Ascending aorta (tissue), 2 donors: ENCODE measurements around the gene MYMX. TPM values are rescaled to one million over a fixed set of nuclear protein-coding genes. Genes with fewer than 3 reads are reported as not detected.
"Not testable (repeated sequence)": the region's sequence is repeated elsewhere in the genome, so short reads cannot be mapped to it uniquely, and the experiment has no call there.

Source experiments
- DNase-seq, 2 donors: peaks; one replicate each; pipeline ENCODE4 v3.0.0-alpha.2; 2019; ENCODE audit warnings: low spot score in 2 of 2
- H3K27ac ChIP-seq, 2 donors: fragments of 200-600 bp; sonication (generic); one replicate each; pipeline ENCODE4 v1.5.1; 2016 to 2017; ENCODE audit warnings: mild to moderate bottlenecking in 1 of 2
- H3K27me3 ChIP-seq: fragments of 200-600 bp; sonication (generic); one replicate; pipeline ENCODE4 v1.5.1; 2017
- H3K36me3 ChIP-seq, 2 donors: fragments of 200-600 bp; sonication (generic); one replicate each; pipeline ENCODE4 v1.5.1; 2016
- H3K4me1 ChIP-seq, 2 donors: fragments of 200-600 bp; sonication (generic); one replicate each; pipeline ENCODE4 v1.5.1; 2016 to 2017; ENCODE audit warnings: mild to moderate bottlenecking in 1 of 2
- H3K4me3 ChIP-seq, 2 donors: fragments of 200-600 bp; sonication (generic); one replicate each; pipeline ENCODE4 v1.5.1; 2016 to 2017; ENCODE audit warnings: mild to moderate bottlenecking in 1 of 2
- H3K9me3 ChIP-seq, 2 donors: fragments of 200-600 bp; sonication (generic); one replicate each; pipeline ENCODE4 v1.5.1; 2016
- CTCF ChIP-seq, 3 experiments: fragments of 200-600 bp in 2 of 3; fragments of 450-650 bp in 1 of 3; sonication (generic) in 2 of 3; IDR thresholded peaks; one replicate each; pipeline ENCODE4 v1.5.1; 2016 to 2019; ENCODE audit warnings: antibody characterized with exemption in 3 of 3, mild to moderate bottlenecking in 1 of 3, moderate library complexity in 1 of 3
- intact Hi-C: fragments of 100-400 bp; cut with DNase I; formaldehyde crosslinking; loops from one replicate; pipeline ENCODE4 v1.15.1; 2023
- total RNA-seq: library from RNA; depleted of rRNA; stranded (reverse); fragments of >200 nt; gene quantifications from one replicate; pipeline ENCODE4 v1.1.0, GENCODE V29; 2016

The MYMX gene
- total RNA-seq, 1 donor from 2014 or later, result 13.9 TPM

DNA sequence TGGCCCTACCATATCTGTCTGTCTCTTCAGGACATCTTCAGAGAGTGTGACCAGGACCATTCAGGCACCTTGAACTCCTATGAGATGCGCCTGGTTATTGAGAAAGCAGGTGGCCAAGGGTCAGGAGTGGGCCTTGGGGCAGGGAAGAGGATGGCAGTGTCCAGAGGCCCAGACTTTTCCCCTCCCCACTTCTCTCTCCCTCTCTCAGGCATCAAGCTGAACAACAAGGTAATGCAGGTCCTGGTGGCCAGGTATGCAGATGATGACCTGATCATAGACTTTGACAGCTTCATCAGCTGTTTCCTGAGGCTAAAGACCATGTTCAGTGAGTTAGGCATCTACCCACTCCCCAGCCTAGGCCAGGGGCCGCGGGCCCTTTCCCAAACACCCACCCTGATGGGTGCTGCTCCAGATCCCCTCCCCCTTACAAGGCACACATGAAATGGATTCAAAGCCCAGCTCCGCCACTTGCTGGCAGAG lies 33.8 kb upstream of the MYMX start:
- no peak for DNase-seq
- TF ChIP-seq CTCF (IDR thresholded peaks at IDR 0.05), result no peak

DNA sequence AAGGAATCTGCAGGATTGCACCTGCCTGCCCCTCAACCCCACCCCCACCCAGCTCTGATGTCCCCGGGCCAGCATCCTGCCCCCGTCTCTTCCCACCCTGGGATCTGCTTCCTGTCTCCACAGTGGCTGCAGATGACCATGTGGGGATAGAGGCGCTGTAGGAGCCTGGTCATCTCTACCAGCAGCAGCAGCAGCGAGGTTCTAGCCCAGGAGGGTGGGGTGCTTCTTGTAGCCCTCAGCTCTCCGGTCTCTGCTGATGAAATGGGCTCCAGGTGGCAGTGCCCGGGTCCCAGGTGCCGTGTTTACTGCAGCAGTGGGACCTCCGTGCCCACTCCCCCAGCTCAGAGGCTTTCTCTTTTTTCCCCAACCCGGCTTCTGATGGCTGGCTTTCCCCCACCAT lies 32.9 kb upstream of the MYMX start:
- H3K27me3 ChIP-seq, result no peaks in the 10 kb centered on the region
- H3K4me3 ChIP-seq, result no peak overlapping the region
- H3K36me3 ChIP-seq, result no peaks in the 10 kb centered on the region
- DNase-seq, result no peak
- H3K27ac ChIP-seq, result no peak overlapping the region
- no peaks in the 10 kb centered on the region for H3K4me1 ChIP-seq
- intact Hi-C loops, result no loop called here
- no peaks in the 10 kb centered on the region for H3K9me3 ChIP-seq
- TF ChIP-seq CTCF (IDR thresholded peaks at IDR 0.05), result no peak

More for the DNA sequence above, 33.8 kb upstream of the MYMX start:
- Histone ChIP-seq H3K9me3 (no peaks in the 10 kb centered on the region), H3K27me3 (no peaks in the 10 kb centered on the region), H3K4me3 (no peak overlapping the region), H3K36me3 (no peaks in the 10 kb centered on the region), H3K4me1 (peaks cover 3 to 7% of the 10 kb centered on the region in 2 donors), H3K27ac (no peak overlapping the region)
- intact Hi-C loops, result no loop called here

- H3K36me3 ChIP-seq, H3K9me3 ChIP-seq, intact Hi-C loops, DNase-seq, H3K27me3 ChIP-seq, H3K4me1 ChIP-seq, H3K4me3 ChIP-seq, H3K27ac ChIP-seq: not testable (repeated sequence)
These were observed 31.4 kb upstream of the MYMX start for GRCh38 chr6:44185356-44185755.

DNA sequence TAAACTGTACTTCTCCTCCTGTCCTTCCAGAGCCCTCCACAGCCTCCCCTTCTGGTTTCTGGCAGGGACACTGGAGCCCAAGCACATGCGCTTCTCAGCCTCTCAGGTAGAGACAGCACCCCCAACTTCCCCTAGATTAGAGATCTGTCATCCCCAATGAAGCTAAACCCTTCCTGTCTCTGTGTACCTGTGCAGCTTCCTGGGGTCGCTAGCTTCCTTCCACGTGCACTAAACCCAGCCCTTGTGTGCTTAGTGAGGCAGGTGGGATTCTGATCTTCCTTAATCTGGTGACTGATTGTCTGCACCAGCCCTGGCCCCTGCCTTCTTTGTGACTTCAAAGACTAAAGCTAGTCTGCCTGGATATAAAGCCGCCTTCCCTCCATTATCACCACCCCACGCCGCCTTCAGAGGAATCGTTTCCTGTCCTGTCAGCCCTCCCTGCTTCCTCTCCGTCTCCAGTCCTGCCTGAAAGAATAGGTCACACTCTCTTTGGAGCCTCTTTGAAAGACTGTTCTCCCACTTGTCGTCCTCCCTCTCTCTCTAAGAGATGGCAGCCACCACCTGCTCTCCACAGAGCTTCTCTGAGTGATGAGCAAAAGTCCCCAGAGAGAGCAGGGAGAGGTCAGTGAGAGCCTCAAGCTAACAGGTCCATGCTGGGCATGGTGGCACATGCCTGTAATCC lies 30.6 kb upstream of the MYMX start:
- DNase-seq, result no peak
- intact Hi-C loops, result no loop called here
- peak overlapping the region in 1 of 2 donors; percentile 25 for H3K27ac ChIP-seq
- H3K27me3 ChIP-seq, result no peaks in the 10 kb centered on the region
- no peak for TF ChIP-seq CTCF (IDR thresholded peaks at IDR 0.05)
- no peaks in the 10 kb centered on the region for H3K4me1 ChIP-seq
- H3K4me3 ChIP-seq, result no peak overlapping the region
- H3K36me3 ChIP-seq, result no peaks in the 10 kb centered on the region
- no peaks in the 10 kb centered on the region for H3K9me3 ChIP-seq

- H3K4me1 ChIP-seq, result no peaks in the 10 kb centered on the region
- no peak for DNase-seq
- TF ChIP-seq CTCF (IDR thresholded peaks at IDR 0.05), result no peak
- intact Hi-C loops, result no loop called here
- H3K9me3 ChIP-seq, result no peaks in the 10 kb centered on the region
- no peaks in the 10 kb centered on the region for H3K36me3 ChIP-seq
- peak overlapping the region in 1 of 2 donors; percentile 25 for H3K27ac ChIP-seq
- no peaks in the 10 kb centered on the region for H3K27me3 ChIP-seq
- H3K4me3 ChIP-seq, result no peak overlapping the region
These were observed 30.1 kb upstream of the MYMX start for GRCh38 chr6:44186635-44187025.

GRCh38 chr6:44188819-44189218 lies 27.9 kb upstream of the MYMX start:
- no peak for TF ChIP-seq CTCF (IDR thresholded peaks at IDR 0.05)
- intact Hi-C loops, result no loop called here
- DNase-seq, result no peak

More at GRCh38 chr6:44188819-44189218, 27.9 kb upstream of the MYMX start:
- Histone ChIP-seq H3K4me1 (no peaks in the 10 kb centered on the region), H3K9me3 (no peaks in the 10 kb centered on the region), H3K36me3 (no peaks in the 10 kb centered on the region), H3K4me3 (no peak overlapping the region), H3K27me3 (no peaks in the 10 kb centered on the region), H3K27ac (no peak overlapping the region)
